GM19467 (cell line): ENCODE measurements around the gene PJA2.
"Not testable (repeated sequence)": the region's sequence is repeated elsewhere in the genome, so short reads cannot be mapped to it uniquely, and the experiment has no call there.

Experiments
- ATAC-seq: cut with Tn5 transposase; IDR thresholded peaks from one replicate; pipeline ENCODE4 v1.9.1; 2021; ENCODE audit warnings: mild to moderate bottlenecking, moderate library complexity; ENCODE audit not compliant: unreplicated experiment

The PJA2 gene

GRCh38 chr5:109409844-109410388, at the start of gene PJA2:
TSS of gene PJA2 (minus strand) at chr5:109409974. CDS start at chr5:109383433, 26,541 bp downstream.
- peak; percentile 81 for ATAC-seq

GRCh38 chr5:109455598-109456096, 45.9 kb upstream of the PJA2 start:
- ATAC-seq: peak; percentile 100

GRCh38 chr5:109454731-109455505, 45.1 kb upstream of the PJA2 start:
- no peak for ATAC-seq

GRCh38 chr5:109453251-109453650, 43.5 kb upstream of the PJA2 start:
- ATAC-seq: no peak

- no peak for ATAC-seq
Measured at GRCh38 chr5:109452661-109453060, 42.9 kb upstream of the PJA2 start.

- ATAC-seq: no peak
Measured at GRCh38 chr5:109451146-109451545, 41.4 kb upstream of the PJA2 start.

GRCh38 chr5:109450129-109450877, 40.5 kb upstream of the PJA2 start:
- ATAC-seq: no peak

- no peak for ATAC-seq
Measured at GRCh38 chr5:109448838-109449237, 39.1 kb upstream of the PJA2 start.

- ATAC-seq: no peak
Measured at GRCh38 chr5:109439590-109439989, 29.8 kb upstream of the PJA2 start.

GRCh38 chr5:109426075-109426474, 16.3 kb upstream of the PJA2 start:
- no peak for ATAC-seq

- ATAC-seq: not testable (repeated sequence)
Measured at GRCh38 chr5:109425521-109425920, 15.7 kb upstream of the PJA2 start.

GRCh38 chr5:109421956-109422355, 12.2 kb upstream of the PJA2 start:
- ATAC-seq: no peak

- no peak for ATAC-seq
Measured at GRCh38 chr5:109418712-109419352, 9.1 kb upstream of the PJA2 start.

GRCh38 chr5:109416882-109417281, 7.1 kb upstream of the PJA2 start:
- no peak for ATAC-seq

- ATAC-seq: not testable (repeated sequence)
Measured at GRCh38 chr5:109413921-109414461, 4.2 kb upstream of the PJA2 start.

GRCh38 chr5:109413458-109413857, 3.7 kb upstream of the PJA2 start:
- no peak for ATAC-seq

GRCh38 chr5:109412981-109413402, 3.2 kb upstream of the PJA2 start:
- ATAC-seq: no peak

- ATAC-seq: no peak
Measured at GRCh38 chr5:109411627-109412026, 1.9 kb upstream of the PJA2 start.

- ATAC-seq: no peak
Measured at GRCh38 chr5:109411149-109411514, 1.4 kb upstream of the PJA2 start.

GRCh38 chr5:109410389-109411148, 795 bp upstream of the PJA2 start:
- no peak for ATAC-seq
